ENCODE data around the gene FOXQ1.

DNA sequence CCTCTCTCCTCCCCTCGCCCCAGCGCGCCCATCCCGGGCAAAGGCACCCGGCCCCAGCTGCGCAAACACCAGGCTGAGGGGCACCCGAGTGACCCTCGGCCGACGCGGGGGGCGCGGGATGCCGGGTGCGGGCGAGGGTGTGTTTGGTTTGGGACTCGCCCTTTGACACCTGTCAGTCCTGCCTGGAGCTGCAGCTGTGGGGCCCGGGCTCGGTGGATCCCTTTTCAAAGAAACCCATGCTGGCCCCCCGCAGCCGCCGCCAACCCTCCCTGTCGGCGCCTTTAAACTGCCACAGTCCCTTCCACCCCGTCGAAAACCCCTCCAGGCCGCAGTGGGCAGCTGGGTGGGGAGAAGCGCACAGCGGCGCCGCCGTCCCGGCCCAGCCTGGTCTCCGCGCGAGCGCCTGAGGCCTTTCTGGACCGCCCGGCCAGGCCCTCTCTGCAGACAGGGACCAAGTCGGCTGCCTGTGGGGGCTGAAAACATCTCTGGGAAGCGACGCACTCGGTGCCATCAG lies 5.5 kb downstream of the FOXQ1 start:
- TF ChIP-seq, protein P1, sequence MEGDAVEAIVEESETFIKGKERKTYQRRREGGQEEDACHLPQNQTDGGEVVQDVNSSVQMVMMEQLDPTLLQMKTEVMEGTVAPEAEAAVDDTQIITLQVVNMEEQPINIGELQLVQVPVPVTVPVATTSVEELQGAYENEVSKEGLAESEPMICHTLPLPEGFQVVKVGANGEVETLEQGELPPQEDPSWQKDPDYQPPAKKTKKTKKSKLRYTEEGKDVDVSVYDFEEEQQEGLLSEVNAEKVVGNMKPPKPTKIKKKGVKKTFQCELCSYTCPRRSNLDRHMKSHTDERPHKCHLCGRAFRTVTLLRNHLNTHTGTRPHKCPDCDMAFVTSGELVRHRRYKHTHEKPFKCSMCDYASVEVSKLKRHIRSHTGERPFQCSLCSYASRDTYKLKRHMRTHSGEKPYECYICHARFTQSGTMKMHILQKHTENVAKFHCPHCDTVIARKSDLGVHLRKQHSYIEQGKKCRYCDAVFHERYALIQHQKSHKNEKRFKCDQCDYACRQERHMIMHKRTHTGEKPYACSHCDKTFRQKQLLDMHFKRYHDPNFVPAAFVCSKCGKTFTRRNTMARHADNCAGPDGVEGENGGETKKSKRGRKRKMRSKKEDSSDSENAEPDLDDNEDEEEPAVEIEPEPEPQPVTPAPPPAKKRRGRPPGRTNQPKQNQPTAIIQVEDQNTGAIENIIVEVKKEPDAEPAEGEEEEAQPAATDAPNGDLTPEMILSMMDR (IDR thresholded peaks at IDR 0.05) = no peak
- no peak for TF ChIP-seq POLR2A (IDR thresholded peaks at IDR 0.05)
